MG63 (cell line): ENCODE measurements around the gene FAM20B. TPM values are rescaled to one million over a fixed set of nuclear protein-coding genes. Genes with fewer than 3 reads are reported as not detected.

Source experiments
- total RNA-seq: library from RNA; depleted of rRNA; stranded (reverse); fragments of >200 nt; shearing (Covaris generic); gene quantifications from 2 replicates; pipeline ENCODE4 v1.2.3, GENCODE V29; 2014; ENCODE audit warnings: low replicate concordance; rRNA removed

FAM20B gene
- total RNA-seq, 1 experiment from 2014 or later = 29.6 TPM

Other genes starting within 250 kb of the FAM20B start
- gene ANGPTL1, start 154.8 kb upstream of the FAM20B start, total RNA-seq = 0.46 TPM in 1 of 2 replicates, not detected in the other
- 56.3 and 102 TPM in 2 replicates for gene TOR3A, start 56.2 kb downstream of the FAM20B start, total RNA-seq
- gene ABL2, start 203.8 kb downstream of the FAM20B start, total RNA-seq = 31.3 and 33.6 TPM in 2 replicates